Right atrium auricular region (tissue), 2 donors: ENCODE data around the gene ALG11. TPM values are rescaled to one million over a fixed set of nuclear protein-coding genes. Genes with fewer than 3 reads are reported as not detected.

Experiments used
- DNase-seq: peaks from one replicate; pipeline ENCODE4 v3.0.0-alpha.2; 2019; ENCODE audit warnings: low spot score
- H3K27ac ChIP-seq, 2 donors: fragments of 200-600 bp; sonication (generic); 1 replicate in 1 of 2; 2 replicates in 1 of 2; pipeline ENCODE4 v1.5.1; 2016 to 2019
- H3K27me3 ChIP-seq, 2 donors: fragments of 200-600 bp; sonication (generic); one replicate each; pipeline versions ENCODE4 v1.5.1 to v1.6.0; 2017 to 2019
- H3K36me3 ChIP-seq: fragments of 200-600 bp; sonication (generic); one replicate; pipeline ENCODE4 v1.5.1; 2016
- H3K4me1 ChIP-seq, 2 donors: fragments of 200-600 bp; sonication (generic); one replicate each; pipeline versions ENCODE4 v1.5.1 to v1.6.0; 2017 to 2019
- H3K4me3 ChIP-seq, 2 donors: fragments of 200-600 bp; sonication (generic); 1 replicate in 1 of 2; 2 replicates in 1 of 2; pipeline ENCODE4 v1.5.1; 2017 to 2019; ENCODE audit warnings: mild to moderate bottlenecking in 1 of 2, moderate library complexity in 1 of 2
- H3K9me3 ChIP-seq, 2 donors: fragments of 200-600 bp; sonication (generic); one replicate each; pipeline ENCODE4 v1.5.1; 2019
- total RNA-seq, 2 donors: library from RNA; depleted of rRNA; stranded (reverse); fragments of >200 nt; gene quantifications; one replicate each; pipeline ENCODE4 v1.1.0, GENCODE V29; 2016
- TF ChIP-seq, protein P1 (sequence below), 2 donors: fragments of 200-600 bp; sonication (generic); IDR thresholded peaks; one replicate each; pipeline ENCODE4 v1.5.1; 2019; ENCODE audit warnings: antibody characterized with exemption in 2 of 2

Gene ALG11
- total RNA-seq, 2 donors from 2014 or later, result 10.5 to 19.2 TPM

- no peak for DNase-seq
- H3K36me3 ChIP-seq, result no peaks in the 10 kb centered on the region
- no peaks in the 10 kb centered on the region for H3K27me3 ChIP-seq
- TF ChIP-seq, protein P1, sequence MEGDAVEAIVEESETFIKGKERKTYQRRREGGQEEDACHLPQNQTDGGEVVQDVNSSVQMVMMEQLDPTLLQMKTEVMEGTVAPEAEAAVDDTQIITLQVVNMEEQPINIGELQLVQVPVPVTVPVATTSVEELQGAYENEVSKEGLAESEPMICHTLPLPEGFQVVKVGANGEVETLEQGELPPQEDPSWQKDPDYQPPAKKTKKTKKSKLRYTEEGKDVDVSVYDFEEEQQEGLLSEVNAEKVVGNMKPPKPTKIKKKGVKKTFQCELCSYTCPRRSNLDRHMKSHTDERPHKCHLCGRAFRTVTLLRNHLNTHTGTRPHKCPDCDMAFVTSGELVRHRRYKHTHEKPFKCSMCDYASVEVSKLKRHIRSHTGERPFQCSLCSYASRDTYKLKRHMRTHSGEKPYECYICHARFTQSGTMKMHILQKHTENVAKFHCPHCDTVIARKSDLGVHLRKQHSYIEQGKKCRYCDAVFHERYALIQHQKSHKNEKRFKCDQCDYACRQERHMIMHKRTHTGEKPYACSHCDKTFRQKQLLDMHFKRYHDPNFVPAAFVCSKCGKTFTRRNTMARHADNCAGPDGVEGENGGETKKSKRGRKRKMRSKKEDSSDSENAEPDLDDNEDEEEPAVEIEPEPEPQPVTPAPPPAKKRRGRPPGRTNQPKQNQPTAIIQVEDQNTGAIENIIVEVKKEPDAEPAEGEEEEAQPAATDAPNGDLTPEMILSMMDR (IDR thresholded peaks at IDR 0.05), result no peak
- H3K4me1 ChIP-seq, result peaks cover 0 to 30% of the 10 kb centered on the region in 2 donors
- H3K9me3 ChIP-seq, result no peaks in the 10 kb centered on the region
- no peak overlapping the region for H3K27ac ChIP-seq
- H3K4me3 ChIP-seq, result no peak overlapping the region
These were observed 15.6 kb upstream of the ALG11 start for GRCh38 chr13:51996641-51997040.

GRCh38 chr13:51997186-51997585, 15.0 kb upstream of the ALG11 start:
- no peaks in the 10 kb centered on the region for H3K27me3 ChIP-seq
- H3K36me3 ChIP-seq, result no peaks in the 10 kb centered on the region
- TF ChIP-seq, protein P1 (IDR thresholded peaks at IDR 0.05), result no peak
- peaks cover 0 to 30% of the 10 kb centered on the region in 2 donors for H3K4me1 ChIP-seq
- DNase-seq, result no peak
- no peaks in the 10 kb centered on the region for H3K9me3 ChIP-seq
- H3K27ac ChIP-seq, result no peak overlapping the region
- no peak overlapping the region for H3K4me3 ChIP-seq

GRCh38 chr13:51997641-51998330, 14.4 kb upstream of the ALG11 start:
- no peaks in the 10 kb centered on the region for H3K27me3 ChIP-seq
- H3K36me3 ChIP-seq, result no peaks in the 10 kb centered on the region
- TF ChIP-seq, protein P1 (IDR thresholded peaks at IDR 0.05), result no peak
- peaks cover 0 to 30% of the 10 kb centered on the region in 2 donors for H3K4me1 ChIP-seq
- H3K4me3 ChIP-seq, result no peak overlapping the region
- DNase-seq, result no peak
- H3K9me3 ChIP-seq, result no peaks in the 10 kb centered on the region
- no peak overlapping the region for H3K27ac ChIP-seq

GRCh38 chr13:51998723-51999509, 13.3 kb upstream of the ALG11 start:
- TF ChIP-seq, protein P1 (IDR thresholded peaks at IDR 0.05), result no peak
- H3K27me3 ChIP-seq, result no peaks in the 10 kb centered on the region
- peak overlapping the region in 1 of 2 donors; percentile 52 for H3K27ac ChIP-seq
- DNase-seq, result no peak
- no peaks in the 10 kb centered on the region for H3K36me3 ChIP-seq
- no peak overlapping the region for H3K4me3 ChIP-seq
- no peaks in the 10 kb centered on the region for H3K9me3 ChIP-seq
- peaks cover 0 to 30% of the 10 kb centered on the region in 2 donors for H3K4me1 ChIP-seq

- peak overlapping the region; percentile 40 to 52 for H3K27ac ChIP-seq
- H3K4me1 ChIP-seq, result peaks cover 0 to 30% of the 10 kb centered on the region in 2 donors
- no peaks in the 10 kb centered on the region for H3K27me3 ChIP-seq
- H3K9me3 ChIP-seq, result no peaks in the 10 kb centered on the region
- no peaks in the 10 kb centered on the region for H3K36me3 ChIP-seq
- TF ChIP-seq, protein P1 (IDR thresholded peaks at IDR 0.05), result peak in 1 of 2 donors; percentile 38
- no peak overlapping the region for H3K4me3 ChIP-seq
- peak; percentile 68 for DNase-seq
These were observed 12.7 kb upstream of the ALG11 start for GRCh38 chr13:51999510-51999911.
